GM23338 (cell line): Measurements from ENCODE around the gene BABAM1. TPM values are rescaled to one million over a fixed set of nuclear protein-coding genes. Genes with fewer than 3 reads are reported as not detected.

Source experiments
- ATAC-seq: fragments of 200-7000 bp; cut with Tn5 transposase; 3 replicates; pipeline ENCODE4 v1.9.1; 2020
- DNase-seq: peaks from one replicate; pipeline ENCODE4 v3.0.0-alpha.2; 2015; ENCODE audit warnings: low spot score
- H2AFZ ChIP-seq: fragments of 200-600 bp; sonication (generic); 2 replicates; pipeline ENCODE4 v1.8.0; 2016; ENCODE audit warnings: antibody characterized with exemption, mild to moderate bottlenecking, moderate library complexity
- H3F3A ChIP-seq: fragments of 200-600 bp; sonication (generic); replicated peaks from 2 replicates; pipeline ENCODE4 v1.8.0; 2017; ENCODE audit warnings: antibody characterized with exemption, mixed run types, low read depth
- H3K27ac ChIP-seq: fragments of 200-600 bp; sonication (generic); 2 replicates; pipeline ENCODE4 v1.6.1; 2016; ENCODE audit warnings: low read depth
- H3K27me3 ChIP-seq: fragments of 200-600 bp; sonication (generic); 2 replicates; pipeline ENCODE4 v1.8.0; 2016; ENCODE audit warnings: mild to moderate bottlenecking, mixed run types, moderate library complexity; ENCODE audit not compliant: insufficient read depth
- H3K36me3 ChIP-seq: fragments of 200-600 bp; sonication (generic); 2 replicates; pipeline ENCODE4 v1.8.0; 2016; ENCODE audit warnings: mild to moderate bottlenecking; ENCODE audit not compliant: insufficient read depth
- H3K4me1 ChIP-seq: fragments of 200-600 bp; sonication (generic); 2 replicates; pipeline ENCODE4 v1.8.0; 2016; ENCODE audit warnings: mild to moderate bottlenecking, moderate library complexity; ENCODE audit not compliant: insufficient read depth
- H3K4me2 ChIP-seq: fragments of 200-600 bp; sonication (generic); 2 replicates; pipeline ENCODE4 v1.7.1; 2017; ENCODE audit warnings: mixed run types
- H3K4me3 ChIP-seq: fragments of 200-600 bp; sonication (generic); 2 replicates; pipeline ENCODE4 v1.6.1; 2016; ENCODE audit warnings: mixed run types
- H3K79me2 ChIP-seq: fragments of 200-600 bp; sonication (generic); replicated peaks from 2 replicates; pipeline ENCODE4 v1.8.0; 2017; ENCODE audit warnings: mild to moderate bottlenecking; ENCODE audit not compliant: insufficient read depth
- H3K9me2 ChIP-seq: fragments of 200-600 bp; sonication (generic); 2 replicates; pipeline ENCODE4 v1.8.0; 2017; ENCODE audit not compliant: insufficient read depth
- H4K20me1 ChIP-seq: fragments of 200-600 bp; sonication (generic); replicated peaks from 2 replicates; pipeline ENCODE4 v1.8.0; 2017; ENCODE audit warnings: mild to moderate bottlenecking; ENCODE audit not compliant: insufficient read depth
- H3K27ac Mint-ChIP-seq: 2 replicates; pipeline ENCODE4 v1.8.0; 2020; ENCODE audit warnings: inconsistent platforms, mild to moderate bottlenecking, moderate library complexity, mixed read lengths
- H3K27me3 Mint-ChIP-seq: 3 replicates; pipeline ENCODE4 v1.8.0; 2022; ENCODE audit warnings: low read depth, mild to moderate bottlenecking, moderate library complexity, mixed read lengths, inconsistent platforms; ENCODE audit not compliant: insufficient read depth, poor library complexity
- H3K36me3 Mint-ChIP-seq: 3 replicates; pipeline ENCODE4 v1.8.0; 2021; ENCODE audit warnings: low read depth, mild to moderate bottlenecking, inconsistent platforms, moderate library complexity, mixed read lengths
- H3K4me1 Mint-ChIP-seq: 3 replicates; pipeline ENCODE4 v1.8.0; 2020; ENCODE audit warnings: mild to moderate bottlenecking, inconsistent platforms, mixed read lengths
- H3K4me3 Mint-ChIP-seq: 3 replicates; pipeline ENCODE4 v1.8.0; 2021; ENCODE audit warnings: moderate library complexity, mild to moderate bottlenecking, inconsistent platforms, mixed read lengths
- H3K9me3 Mint-ChIP-seq: 3 replicates; pipeline ENCODE4 v1.8.0; 2020; ENCODE audit warnings: moderate library complexity, mild to moderate bottlenecking, inconsistent platforms, mixed read lengths
- CREB1 ChIP-seq: fragments of 250-450 bp; sonication (Bioruptor Pico); IDR thresholded peaks from 2 replicates; pipeline ENCODE4 v1.5.0; 2020; ENCODE audit warnings: low read depth, mild to moderate bottlenecking, moderate library complexity
- EZH2 ChIP-seq: fragments of 200-600 bp; sonication (generic); IDR thresholded peaks from one replicate; pipeline ENCODE4 v1.8.0; 2017; ENCODE audit warnings: antibody characterized with exemption, mild to moderate bottlenecking, low read depth; ENCODE audit not compliant: unreplicated experiment
- EZH2phosphoT487 ChIP-seq: fragments of 200-600 bp; sonication (generic); IDR thresholded peaks from one replicate; pipeline ENCODE4 v1.8.1; 2018; ENCODE audit warnings: antibody characterized with exemption; ENCODE audit not compliant: unreplicated experiment
- JUNB ChIP-seq: IDR thresholded peaks from one replicate; pipeline ENCODE4 v1.6.1; 2016; ENCODE audit warnings: antibody characterized with exemption; ENCODE audit not compliant: unreplicated experiment
- NANOG ChIP-seq: IDR thresholded peaks from 2 replicates; pipeline ENCODE4 v1.6.1; 2016; ENCODE audit warnings: antibody characterized with exemption, borderline replicate concordance
- POLR2AphosphoS5 ChIP-seq: IDR thresholded peaks from 2 replicates; pipeline ENCODE4 v1.6.1; 2016; ENCODE audit warnings: antibody characterized with exemption, low read depth
- STAT1 ChIP-seq: IDR thresholded peaks from one replicate; pipeline ENCODE4 v1.6.1; 2016; ENCODE audit warnings: antibody characterized with exemption; ENCODE audit not compliant: unreplicated experiment
- ZNF114 ChIP-seq: fragments of 250-450 bp; sonication (Bioruptor Pico); IDR thresholded peaks from 2 replicates; pipeline ENCODE4 v1.5.0; 2020; ENCODE audit warnings: mild to moderate bottlenecking, moderate library complexity
- ZNF331 ChIP-seq: fragments of 250-450 bp; sonication (Bioruptor Pico); IDR thresholded peaks from 2 replicates; pipeline ENCODE4 v1.5.0; 2020; ENCODE audit warnings: low read depth, mild to moderate bottlenecking, moderate library complexity
- polyA plus RNA-seq: library from polyadenylated mRNA; unstranded; fragments of >200 nt; fragmentation: Nextera tagmentation; extraction: Ambion mirVana; gene quantifications from 2 replicates; pipeline ENCODE4 v1.2.1, GENCODE V29; 2016
- total RNA-seq: library from RNA; depleted of rRNA; stranded (reverse); fragments of >200 nt; shearing (Covaris generic); gene quantifications from 2 replicates; pipeline ENCODE4 v1.2.3, GENCODE V29; 2014
- TF ChIP-seq, protein P1 (sequence below), 2 experiments: fragments of 200-600 bp in 1 of 2; sonication (generic) in 1 of 2; conservative IDR thresholded peaks; 2 replicates each; pipeline versions ENCODE4 v1.5.1 to v1.6.1; 2016 to 2017; ENCODE audit warnings: antibody characterized with exemption in 2 of 2, low read depth in 2 of 2, mild to moderate bottlenecking in 2 of 2, moderate library complexity in 1 of 2
- TF ChIP-seq, protein P2 (sequence below): fragments of 250-450 bp; sonication (Bioruptor Pico); IDR thresholded peaks from 2 replicates; pipeline ENCODE4 v1.5.0; 2020; ENCODE audit warnings: mild to moderate bottlenecking, moderate library complexity
- TF ChIP-seq, protein P3 (sequence below): IDR thresholded peaks from one replicate; pipeline ENCODE4 v1.6.1; 2018; ENCODE audit warnings: antibody characterized with exemption; ENCODE audit not compliant: unreplicated experiment
- TF ChIP-seq, protein P4 (sequence below): IDR thresholded peaks from 2 replicates; pipeline ENCODE4 v1.6.1; 2016; ENCODE audit warnings: antibody characterized with exemption

Gene BABAM1
- total and polyA plus RNA-seq, 2 experiments from 2014 or later = 78.1 to 95.0 TPM

DNA sequence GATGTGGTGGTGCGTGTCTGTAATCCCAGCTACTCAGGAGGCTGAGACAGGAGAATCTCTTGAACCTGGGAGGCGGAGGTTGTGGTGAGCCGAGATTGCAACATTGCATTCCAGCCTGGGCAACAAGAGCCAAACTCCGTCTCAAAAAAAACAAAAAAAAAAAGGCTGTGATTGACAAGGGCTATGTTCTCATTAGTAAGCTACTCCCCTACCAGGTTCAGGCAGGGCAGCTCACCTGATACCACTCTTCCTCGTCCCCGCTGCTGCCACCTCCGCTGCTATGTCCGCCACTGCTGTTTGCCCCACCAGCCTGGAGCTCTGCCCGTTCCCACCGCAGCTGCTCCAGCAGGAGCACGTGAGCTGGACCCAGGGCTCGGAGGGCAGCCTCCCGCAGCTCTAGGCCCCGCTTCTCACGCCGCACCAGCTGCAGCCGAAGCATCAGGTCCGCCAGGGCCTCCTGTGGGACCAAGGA is 12.1 kb upstream of the BABAM1 start:
- Mint-ChIP-seq H3K4me3 (no peak overlapping the region), H3K27me3 (peaks cover 11% of the 10 kb centered on the region), H3K27ac (no peak overlapping the region), H3K9me3 (peaks cover 14% of the 10 kb centered on the region; the same call in 2 of the 3 replicates), H3K4me1 (no peaks in the 10 kb centered on the region), H3K36me3 (peaks cover 36% of the 10 kb centered on the region)
- Histone ChIP-seq H4K20me1 (no peaks in the 10 kb centered on the region), H2AFZ (no peak overlapping the region), H3K27me3 (no peaks in the 10 kb centered on the region), H3K9me2 (no peaks in the 10 kb centered on the region), H3K4me3 (no peak overlapping the region), H3K27ac (no peak overlapping the region), H3K36me3 (peaks cover 2% of the 10 kb centered on the region; the same call in 1 of the 2 replicates), H3K4me2 (no peak overlapping the region), H3K4me1 (no peaks in the 10 kb centered on the region), H3F3A (no peaks in the 10 kb centered on the region; the same call in 1 of the 2 replicates), H3K79me2 (no peaks in the 10 kb centered on the region)
- no peak for TF ChIP-seq EZH2phosphoT487
- TF ChIP-seq, protein P1, sequence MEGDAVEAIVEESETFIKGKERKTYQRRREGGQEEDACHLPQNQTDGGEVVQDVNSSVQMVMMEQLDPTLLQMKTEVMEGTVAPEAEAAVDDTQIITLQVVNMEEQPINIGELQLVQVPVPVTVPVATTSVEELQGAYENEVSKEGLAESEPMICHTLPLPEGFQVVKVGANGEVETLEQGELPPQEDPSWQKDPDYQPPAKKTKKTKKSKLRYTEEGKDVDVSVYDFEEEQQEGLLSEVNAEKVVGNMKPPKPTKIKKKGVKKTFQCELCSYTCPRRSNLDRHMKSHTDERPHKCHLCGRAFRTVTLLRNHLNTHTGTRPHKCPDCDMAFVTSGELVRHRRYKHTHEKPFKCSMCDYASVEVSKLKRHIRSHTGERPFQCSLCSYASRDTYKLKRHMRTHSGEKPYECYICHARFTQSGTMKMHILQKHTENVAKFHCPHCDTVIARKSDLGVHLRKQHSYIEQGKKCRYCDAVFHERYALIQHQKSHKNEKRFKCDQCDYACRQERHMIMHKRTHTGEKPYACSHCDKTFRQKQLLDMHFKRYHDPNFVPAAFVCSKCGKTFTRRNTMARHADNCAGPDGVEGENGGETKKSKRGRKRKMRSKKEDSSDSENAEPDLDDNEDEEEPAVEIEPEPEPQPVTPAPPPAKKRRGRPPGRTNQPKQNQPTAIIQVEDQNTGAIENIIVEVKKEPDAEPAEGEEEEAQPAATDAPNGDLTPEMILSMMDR (conservative IDR thresholded peaks at IDR 0.05; ENCODE audit: low read depth in 2 of 2) = no peak
- TF ChIP-seq ZNF114 (CRISPR knock-in tag) = no peak
- TF ChIP-seq, protein P2, sequence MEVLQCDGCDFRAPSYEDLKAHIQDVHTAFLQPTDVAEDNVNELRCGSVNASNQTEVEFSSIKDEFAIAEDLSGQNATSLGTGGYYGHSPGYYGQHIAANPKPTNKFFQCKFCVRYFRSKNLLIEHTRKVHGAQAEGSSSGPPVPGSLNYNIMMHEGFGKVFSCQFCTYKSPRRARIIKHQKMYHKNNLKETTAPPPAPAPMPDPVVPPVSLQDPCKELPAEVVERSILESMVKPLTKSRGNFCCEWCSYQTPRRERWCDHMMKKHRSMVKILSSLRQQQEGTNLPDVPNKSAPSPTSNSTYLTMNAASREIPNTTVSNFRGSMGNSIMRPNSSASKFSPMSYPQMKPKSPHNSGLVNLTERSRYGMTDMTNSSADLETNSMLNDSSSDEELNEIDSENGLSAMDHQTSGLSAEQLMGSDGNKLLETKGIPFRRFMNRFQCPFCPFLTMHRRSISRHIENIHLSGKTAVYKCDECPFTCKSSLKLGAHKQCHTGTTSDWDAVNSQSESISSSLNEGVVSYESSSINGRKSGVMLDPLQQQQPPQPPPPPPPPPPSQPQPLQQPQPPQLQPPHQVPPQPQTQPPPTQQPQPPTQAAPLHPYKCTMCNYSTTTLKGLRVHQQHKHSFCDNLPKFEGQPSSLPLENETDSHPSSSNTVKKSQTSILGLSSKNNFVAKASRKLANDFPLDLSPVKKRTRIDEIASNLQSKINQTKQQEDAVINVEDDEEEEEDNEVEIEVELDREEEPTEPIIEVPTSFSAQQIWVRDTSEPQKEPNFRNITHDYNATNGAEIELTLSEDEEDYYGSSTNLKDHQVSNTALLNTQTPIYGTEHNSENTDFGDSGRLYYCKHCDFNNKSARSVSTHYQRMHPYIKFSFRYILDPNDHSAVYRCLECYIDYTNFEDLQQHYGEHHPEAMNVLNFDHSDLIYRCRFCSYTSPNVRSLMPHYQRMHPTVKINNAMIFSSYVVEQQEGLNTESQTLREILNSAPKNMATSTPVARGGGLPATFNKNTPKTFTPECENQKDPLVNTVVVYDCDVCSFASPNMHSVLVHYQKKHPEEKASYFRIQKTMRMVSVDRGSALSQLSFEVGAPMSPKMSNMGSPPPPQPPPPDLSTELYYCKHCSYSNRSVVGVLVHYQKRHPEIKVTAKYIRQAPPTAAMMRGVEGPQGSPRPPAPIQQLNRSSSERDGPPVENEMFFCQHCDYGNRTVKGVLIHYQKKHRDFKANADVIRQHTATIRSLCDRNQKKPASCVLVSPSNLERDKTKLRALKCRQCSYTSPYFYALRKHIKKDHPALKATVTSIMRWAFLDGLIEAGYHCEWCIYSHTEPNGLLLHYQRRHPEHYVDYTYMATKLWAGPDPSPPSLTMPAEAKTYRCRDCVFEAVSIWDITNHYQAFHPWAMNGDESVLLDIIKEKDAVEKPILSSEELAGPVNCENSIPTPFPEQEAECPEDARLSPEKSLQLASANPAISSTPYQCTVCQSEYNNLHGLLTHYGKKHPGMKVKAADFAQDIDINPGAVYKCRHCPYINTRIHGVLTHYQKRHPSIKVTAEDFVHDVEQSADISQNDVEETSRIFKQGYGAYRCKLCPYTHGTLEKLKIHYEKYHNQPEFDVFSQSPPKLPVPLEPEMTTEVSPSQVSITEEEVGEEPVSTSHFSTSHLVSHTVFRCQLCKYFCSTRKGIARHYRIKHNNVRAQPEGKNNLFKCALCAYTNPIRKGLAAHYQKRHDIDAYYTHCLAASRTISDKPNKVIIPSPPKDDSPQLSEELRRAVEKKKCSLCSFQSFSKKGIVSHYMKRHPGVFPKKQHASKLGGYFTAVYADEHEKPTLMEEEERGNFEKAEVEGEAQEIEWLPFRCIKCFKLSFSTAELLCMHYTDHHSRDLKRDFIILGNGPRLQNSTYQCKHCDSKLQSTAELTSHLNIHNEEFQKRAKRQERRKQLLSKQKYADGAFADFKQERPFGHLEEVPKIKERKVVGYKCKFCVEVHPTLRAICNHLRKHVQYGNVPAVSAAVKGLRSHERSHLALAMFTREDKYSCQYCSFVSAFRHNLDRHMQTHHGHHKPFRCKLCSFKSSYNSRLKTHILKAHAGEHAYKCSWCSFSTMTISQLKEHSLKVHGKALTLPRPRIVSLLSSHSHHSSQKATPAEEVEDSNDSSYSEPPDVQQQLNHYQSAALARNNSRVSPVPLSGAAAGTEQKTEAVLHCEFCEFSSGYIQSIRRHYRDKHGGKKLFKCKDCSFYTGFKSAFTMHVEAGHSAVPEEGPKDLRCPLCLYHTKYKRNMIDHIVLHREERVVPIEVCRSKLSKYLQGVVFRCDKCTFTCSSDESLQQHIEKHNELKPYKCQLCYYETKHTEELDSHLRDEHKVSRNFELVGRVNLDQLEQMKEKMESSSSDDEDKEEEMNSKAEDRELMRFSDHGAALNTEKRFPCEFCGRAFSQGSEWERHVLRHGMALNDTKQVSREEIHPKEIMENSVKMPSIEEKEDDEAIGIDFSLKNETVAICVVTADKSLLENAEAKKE (CRISPR knock-in tag) = no peak
- no peak for TF ChIP-seq ZNF331 (CRISPR knock-in tag)
- TF ChIP-seq, protein P3, sequence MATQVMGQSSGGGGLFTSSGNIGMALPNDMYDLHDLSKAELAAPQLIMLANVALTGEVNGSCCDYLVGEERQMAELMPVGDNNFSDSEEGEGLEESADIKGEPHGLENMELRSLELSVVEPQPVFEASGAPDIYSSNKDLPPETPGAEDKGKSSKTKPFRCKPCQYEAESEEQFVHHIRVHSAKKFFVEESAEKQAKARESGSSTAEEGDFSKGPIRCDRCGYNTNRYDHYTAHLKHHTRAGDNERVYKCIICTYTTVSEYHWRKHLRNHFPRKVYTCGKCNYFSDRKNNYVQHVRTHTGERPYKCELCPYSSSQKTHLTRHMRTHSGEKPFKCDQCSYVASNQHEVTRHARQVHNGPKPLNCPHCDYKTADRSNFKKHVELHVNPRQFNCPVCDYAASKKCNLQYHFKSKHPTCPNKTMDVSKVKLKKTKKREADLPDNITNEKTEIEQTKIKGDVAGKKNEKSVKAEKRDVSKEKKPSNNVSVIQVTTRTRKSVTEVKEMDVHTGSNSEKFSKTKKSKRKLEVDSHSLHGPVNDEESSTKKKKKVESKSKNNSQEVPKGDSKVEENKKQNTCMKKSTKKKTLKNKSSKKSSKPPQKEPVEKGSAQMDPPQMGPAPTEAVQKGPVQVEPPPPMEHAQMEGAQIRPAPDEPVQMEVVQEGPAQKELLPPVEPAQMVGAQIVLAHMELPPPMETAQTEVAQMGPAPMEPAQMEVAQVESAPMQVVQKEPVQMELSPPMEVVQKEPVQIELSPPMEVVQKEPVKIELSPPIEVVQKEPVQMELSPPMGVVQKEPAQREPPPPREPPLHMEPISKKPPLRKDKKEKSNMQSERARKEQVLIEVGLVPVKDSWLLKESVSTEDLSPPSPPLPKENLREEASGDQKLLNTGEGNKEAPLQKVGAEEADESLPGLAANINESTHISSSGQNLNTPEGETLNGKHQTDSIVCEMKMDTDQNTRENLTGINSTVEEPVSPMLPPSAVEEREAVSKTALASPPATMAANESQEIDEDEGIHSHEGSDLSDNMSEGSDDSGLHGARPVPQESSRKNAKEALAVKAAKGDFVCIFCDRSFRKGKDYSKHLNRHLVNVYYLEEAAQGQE = no peak
- no peak for TF ChIP-seq STAT1
- TF ChIP-seq, protein P4, sequence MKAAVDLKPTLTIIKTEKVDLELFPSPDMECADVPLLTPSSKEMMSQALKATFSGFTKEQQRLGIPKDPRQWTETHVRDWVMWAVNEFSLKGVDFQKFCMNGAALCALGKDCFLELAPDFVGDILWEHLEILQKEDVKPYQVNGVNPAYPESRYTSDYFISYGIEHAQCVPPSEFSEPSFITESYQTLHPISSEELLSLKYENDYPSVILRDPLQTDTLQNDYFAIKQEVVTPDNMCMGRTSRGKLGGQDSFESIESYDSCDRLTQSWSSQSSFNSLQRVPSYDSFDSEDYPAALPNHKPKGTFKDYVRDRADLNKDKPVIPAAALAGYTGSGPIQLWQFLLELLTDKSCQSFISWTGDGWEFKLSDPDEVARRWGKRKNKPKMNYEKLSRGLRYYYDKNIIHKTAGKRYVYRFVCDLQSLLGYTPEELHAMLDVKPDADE = no peak
- no peak for TF ChIP-seq NANOG
- no peak for TF ChIP-seq JUNB
- no peak for TF ChIP-seq POLR2AphosphoS5
- no peak for TF ChIP-seq CREB1 (CRISPR knock-in tag)
- TF ChIP-seq EZH2 = no peak
- peak; percentile 39 for DNase-seq
- ATAC-seq = peak; percentile 68
